ENCODE data around the gene FDX2. TPM values are rescaled to one million over a fixed set of nuclear protein-coding genes. Genes with fewer than 3 reads are reported as not detected.

The FDX2 gene
- total and polyA plus RNA-seq, 12 donors = 11.7 to 35.5 (median 17.4) TPM

DNA sequence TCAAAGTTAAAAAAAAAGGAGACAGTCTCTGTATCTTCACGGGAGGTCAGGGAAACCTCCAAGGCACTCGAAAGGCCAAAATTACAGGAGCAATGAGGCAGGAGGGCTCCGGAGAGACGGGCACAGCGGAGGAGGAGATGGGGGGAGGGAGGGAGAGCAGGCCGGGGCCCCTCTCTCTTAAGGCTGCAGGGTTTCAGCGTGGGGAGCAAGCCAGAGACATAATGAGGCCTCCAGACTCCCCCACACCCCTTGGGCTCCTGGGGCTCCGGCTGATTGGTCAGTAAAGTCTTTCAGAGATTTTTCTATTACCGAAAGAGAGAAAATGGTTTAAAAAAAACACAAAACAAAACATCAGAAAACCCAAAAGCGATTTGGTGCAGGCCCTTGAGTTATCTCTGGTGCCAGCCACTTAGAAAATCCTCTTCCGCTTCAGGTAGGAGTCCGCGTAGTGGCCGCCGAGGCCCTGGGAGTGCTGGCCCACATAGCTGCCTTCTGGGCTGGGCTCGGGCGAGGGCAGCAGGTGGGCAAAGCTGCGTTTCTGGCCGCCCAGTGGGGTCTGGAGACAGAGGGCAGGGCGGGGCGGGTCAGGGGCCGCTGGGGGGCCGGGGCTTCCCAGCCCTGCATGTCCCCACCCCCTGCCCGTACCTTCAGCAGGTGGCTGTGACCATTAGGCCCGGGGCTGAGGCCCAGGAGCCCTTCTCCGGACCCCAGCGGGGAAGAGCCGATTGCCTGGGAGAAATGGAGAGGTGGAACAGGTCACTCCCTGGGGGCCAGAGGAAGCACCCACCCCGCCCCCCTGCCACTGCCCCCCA lies 1.4 kb upstream of the FDX2 start:
- Histone ChIP-seq H3K4me1 (peaks cover 4 to 22% (median 17%) of the 10 kb centered on the region in 9 donors), H3K9me3 (no peaks in the 10 kb centered on the region), H3K27ac (no peak overlapping the region), H3K27me3 (no peaks in the 10 kb centered on the region), H3K4me3 (no peak overlapping the region), H3K36me3 (peaks cover 0 to 75% (median 42%) of the 10 kb centered on the region in 9 donors)
- DNase-seq = no peak
- WGBS, 2 donors = 85% methylated on average over 28 to 29 of the region's 29 CpGs
- TF ChIP-seq CTCF (IDR thresholded peaks at IDR 0.05) = no peak
- intact Hi-C loops (cut with DNase I) = loop anchor here in 1 of 10 donors (5.0 kb wide), 1 partner anchor 45 kb away; the partner anchor contains the start of gene ICAM1
- no peak for ATAC-seq

GRCh38 chr19:10316229-10317044 lies 622 bp upstream of the FDX2 start:
- intact Hi-C loops (cut with DNase I) = loop anchor here in 2 of 10 donors (1.0 to 5.0 kb wide), 2 partner anchors 16 to 44 kb away; partner anchors contain the start of gene ICAM1 (in 1 of the 2)
- Histone ChIP-seq H3K27ac (peak overlapping the region in 6 of 10 donors; percentile 63 to 81 (median 72)), H3K36me3 (peaks cover 0 to 67% (median 34%) of the 10 kb centered on the region in 9 donors), H3K4me3 (peak overlapping the region in 7 of 10 donors; percentile 80 to 98 (median 91)), H3K4me1 (peaks cover 4 to 22% (median 17%) of the 10 kb centered on the region in 9 donors), H3K27me3 (no peaks in the 10 kb centered on the region), H3K9me3 (no peaks in the 10 kb centered on the region)
- no peak for TF ChIP-seq CTCF (IDR thresholded peaks at IDR 0.05)
- 58 to 62% methylated on average over 19 of the region's 19 CpGs for WGBS, 2 donors
- peak in 6 of 8 donors; percentile 13 to 54 (median 29) for ATAC-seq
- DNase-seq = no peak

GRCh38 chr19:10309423-10309822 lies 6.4 kb downstream of the FDX2 start, which contains the start of gene ZGLP1:
Gene ZGLP1 (minus strand): TSS chr19:10309815.
- intact Hi-C loops (cut with DNase I) = no loop called here
- WGBS, 2 donors = 95 to 98% methylated on average over 24 of the region's 24 CpGs
- ATAC-seq (no peak), DNase-seq (no peak)
- peaks cover 0 to 34% (median 0%) of the 10 kb centered on the region in 9 donors for H3K36me3 ChIP-seq
- H3K27me3 ChIP-seq = no peaks in the 10 kb centered on the region
- no peak within 1 kb of the TSS for H3K4me3 ChIP-seq
- H3K27ac ChIP-seq = no peak within 1 kb of the TSS
- H3K4me1 ChIP-seq = peaks cover 0 to 15% (median under 1%) of the 10 kb centered on the region in 9 donors
- H3K9me3 ChIP-seq = no peaks in the 10 kb centered on the region
- no peak for TF ChIP-seq CTCF (IDR thresholded peaks at IDR 0.05)

DNA sequence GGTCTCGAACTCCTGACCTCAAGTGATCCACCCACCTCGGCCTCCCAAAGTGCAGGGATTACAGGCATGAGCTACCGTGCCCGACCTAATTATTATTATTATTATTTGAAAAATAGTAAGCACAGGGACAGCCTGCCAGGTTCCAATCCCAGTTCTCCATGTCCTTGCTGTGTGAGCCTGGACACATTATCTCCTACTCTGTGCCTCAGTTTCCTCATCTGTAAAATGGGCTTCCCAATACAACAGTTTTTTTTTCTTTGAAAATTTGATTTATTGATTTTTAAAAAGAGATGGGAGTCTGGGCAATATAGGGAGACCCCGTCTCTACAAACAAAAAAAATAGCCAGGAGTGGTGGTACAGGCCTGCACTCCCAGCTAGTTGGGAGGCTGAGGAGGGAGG lies 9.5 kb downstream of the FDX2 start:
- no peak for ATAC-seq
- peaks cover 0 to 7% (median 0%) of the 10 kb centered on the region in 7 donors for H3K27me3 ChIP-seq
- WGBS, 2 donors = 92 to 96% methylated on average over 5 of the region's 5 CpGs

More for the DNA sequence above, 9.5 kb downstream of the FDX2 start:
- Histone ChIP-seq H3K9me3 (no peaks in the 10 kb centered on the region), H3K4me1 (peaks cover 0 to 21% (median 0%) of the 10 kb centered on the region in 9 donors), H3K4me3 (no peak overlapping the region), H3K27ac (no peak overlapping the region), H3K36me3 (peaks cover 0 to 20% (median 0%) of the 10 kb centered on the region in 9 donors)
- DNase-seq = no peak
- intact Hi-C loops (cut with DNase I) = no loop called here
- no peak for TF ChIP-seq CTCF (IDR thresholded peaks at IDR 0.05)

Data from heart right ventricle (tissue), 16 donors.